NCI-H1105 (cell line): Measurements from ENCODE around the gene CHTF18.
"Not testable (repeated sequence)": the region's sequence is repeated elsewhere in the genome, so short reads cannot be mapped to it uniquely, and the experiment has no call there.

Source experiments
- DNase-seq: peaks from one replicate; lab custom pipeline; 2025; lab: John Stamatoyannopoulos, UW

CHTF18 gene

GRCh38 chr16:808085-808386, 19.6 kb downstream of the CHTF18 start:
- DNase-seq = no peak

- no peak for DNase-seq
Observed at GRCh38 chr16:813204-813915, 24.9 kb downstream of the CHTF18 start.

DNA sequence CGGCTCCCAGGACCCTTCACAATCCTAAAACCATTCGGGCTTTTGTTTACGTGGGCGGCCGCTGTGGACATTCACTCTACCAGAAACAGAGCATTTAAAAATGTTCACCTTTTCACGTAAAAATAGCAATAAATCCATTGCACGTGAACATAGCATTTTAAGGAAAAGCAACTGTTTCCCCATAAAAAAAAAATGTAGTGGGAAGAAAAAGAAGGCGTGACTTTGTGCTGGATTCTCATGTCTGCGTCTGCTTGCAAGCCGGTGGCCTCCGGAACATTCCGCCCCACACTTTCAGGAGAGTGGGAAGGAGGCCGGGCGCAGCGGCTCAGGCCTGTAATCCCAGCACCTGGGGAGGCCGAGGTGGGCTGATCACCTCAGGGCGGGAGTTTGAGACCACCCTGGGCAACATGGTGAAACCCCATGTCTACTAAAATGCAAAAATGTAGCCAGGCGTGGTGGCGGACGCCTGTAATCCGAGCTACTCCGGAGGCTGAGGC, 25.5 kb downstream of the CHTF18 start:
- no peak for DNase-seq

GRCh38 chr16:814974-815373, 26.6 kb downstream of the CHTF18 start:
- no peak for DNase-seq

DNA sequence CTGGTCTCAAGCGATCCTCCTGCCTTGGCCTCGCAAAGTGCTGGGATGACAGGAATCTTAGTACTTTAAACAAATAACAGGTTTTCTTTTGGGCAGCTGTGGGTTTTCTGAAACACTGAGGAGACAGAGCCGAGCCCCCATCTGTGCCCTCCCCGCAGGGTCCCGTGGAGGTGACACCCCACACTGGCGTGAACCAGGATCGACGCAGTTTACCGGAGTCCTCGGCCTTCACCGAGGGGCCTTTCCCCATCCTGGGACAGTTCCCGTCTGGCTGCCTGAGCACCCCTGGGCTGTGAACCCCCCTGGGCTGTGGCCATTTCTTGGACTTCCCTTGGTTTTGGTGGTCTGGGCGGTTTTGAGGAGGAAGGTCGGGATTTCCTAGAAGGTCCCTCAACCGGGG, 27.4 kb downstream of the CHTF18 start:
- no peak for DNase-seq

DNA sequence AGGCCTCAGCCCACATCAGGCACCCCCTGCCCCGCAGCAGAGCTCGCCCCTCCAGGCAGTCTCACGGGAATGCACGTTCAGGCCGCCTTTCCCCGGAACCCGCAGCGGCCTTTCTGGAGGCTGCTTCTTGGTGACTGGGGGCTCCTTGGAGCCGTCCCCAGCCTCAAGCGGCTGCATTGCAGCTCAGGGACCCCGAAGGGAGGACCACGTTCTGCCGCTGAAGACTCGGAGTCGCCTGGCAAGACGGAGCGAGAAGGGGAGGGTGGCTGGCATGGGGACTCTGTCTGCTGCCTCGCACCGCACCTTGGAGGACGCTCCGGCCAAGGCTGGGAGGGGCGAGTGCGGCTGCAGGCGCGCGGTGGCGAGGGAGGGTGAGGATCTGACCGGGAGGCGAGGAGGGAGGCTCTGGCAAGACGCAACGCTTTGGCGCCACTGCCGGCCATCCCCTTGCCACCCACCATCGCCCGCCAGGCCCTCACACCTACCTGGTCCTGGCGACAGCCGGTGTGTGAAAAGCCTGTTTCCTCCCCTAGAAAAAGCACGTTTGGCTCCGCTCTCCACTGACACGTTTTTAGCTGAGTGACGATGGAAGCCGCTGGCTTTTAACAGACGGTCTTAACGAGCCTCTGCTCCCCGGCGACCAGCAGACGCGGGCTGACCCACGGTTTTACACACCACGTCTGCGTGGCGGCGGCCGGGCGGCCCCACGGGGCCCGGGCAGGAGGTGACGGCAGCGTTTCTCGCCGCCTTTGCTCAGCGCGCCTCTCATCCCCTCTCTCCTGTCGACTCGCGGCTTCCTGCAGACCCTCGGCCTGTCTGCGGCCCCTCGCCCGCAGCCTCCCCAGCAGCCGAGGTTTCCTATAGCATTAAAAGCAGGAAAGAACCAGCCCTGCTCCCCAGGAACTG, 28.8 kb downstream of the CHTF18 start:
- no peak for DNase-seq

DNA sequence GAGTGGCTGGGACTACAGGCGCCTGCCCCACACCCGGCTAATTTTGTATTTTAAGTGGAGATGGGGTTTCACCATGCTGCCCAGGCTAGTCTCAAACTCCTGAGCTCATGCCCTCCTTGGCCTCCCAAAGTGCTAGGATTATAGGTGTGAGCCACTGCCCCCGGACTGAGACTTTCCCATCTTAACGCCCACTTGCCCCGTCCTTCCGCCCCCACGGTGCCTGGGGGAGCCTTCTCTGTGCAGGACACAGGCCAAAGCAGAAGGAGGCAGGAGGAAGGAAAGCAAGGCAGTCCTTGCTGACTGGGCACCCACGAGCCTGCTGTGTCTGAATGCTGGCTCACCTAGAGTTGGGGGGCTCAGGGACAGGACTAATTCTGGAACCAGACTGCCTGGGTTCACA, 29.7 kb downstream of the CHTF18 start:
- no peak for DNase-seq

- no peak for DNase-seq
Observed at GRCh38 chr16:818592-818991, 30.2 kb downstream of the CHTF18 start.

DNA sequence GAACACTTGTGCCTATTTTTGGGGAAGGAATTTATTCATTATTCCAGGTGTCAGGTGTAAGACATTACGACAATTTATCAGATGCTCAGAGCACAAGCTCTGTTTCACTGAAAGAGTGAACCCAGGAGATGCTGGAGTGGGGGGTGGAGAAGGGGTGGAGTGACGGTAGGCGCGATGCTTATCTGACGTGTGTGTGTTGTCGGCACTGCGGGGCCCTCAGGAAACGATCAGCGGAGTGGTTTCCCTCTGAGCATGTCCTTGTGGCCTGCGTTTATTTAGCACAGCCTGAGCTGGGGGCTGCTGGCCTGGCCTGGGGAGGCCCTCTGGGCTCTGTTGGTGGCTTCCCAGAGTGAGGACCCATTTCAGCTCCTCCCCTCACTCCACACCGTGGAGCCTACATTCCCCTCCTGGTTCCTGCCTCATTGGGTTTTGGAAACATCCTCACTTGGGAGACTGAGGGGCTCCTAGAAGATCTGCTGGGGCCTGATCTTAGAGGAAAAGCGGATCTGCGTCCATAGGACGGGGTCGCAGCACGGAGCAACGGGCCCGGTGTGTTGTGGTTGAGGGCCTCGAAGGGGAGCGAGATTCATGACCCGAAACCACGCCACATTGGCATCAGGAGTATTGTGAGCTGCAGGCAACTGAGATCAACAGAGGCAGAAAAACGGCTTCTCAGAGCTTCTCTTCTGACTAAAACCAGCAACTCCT, 31.1 kb downstream of the CHTF18 start:
- DNase-seq = no peak

DNA sequence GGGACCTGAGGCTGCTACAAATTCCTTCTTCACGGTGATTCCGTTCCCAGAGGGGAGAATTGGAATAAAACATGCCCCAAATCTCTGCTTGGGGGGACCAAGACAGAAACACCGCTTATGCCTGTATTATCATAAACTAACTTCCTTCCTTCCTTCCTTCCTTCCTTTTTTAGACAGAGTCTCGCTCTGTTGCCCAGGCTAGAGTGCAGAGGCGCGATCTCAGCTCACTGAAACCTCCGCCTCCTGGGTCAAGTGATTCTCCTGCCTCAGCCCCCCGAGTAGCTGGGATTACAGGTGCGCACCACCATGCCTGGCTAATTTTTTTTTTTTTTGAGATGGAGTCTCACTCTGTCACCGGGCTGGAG, 31.6 kb downstream of the CHTF18 start:
- DNase-seq = not testable (repeated sequence)

GRCh38 chr16:820748-821147, 32.3 kb downstream of the CHTF18 start:
- DNase-seq = no peak

GRCh38 chr16:821751-822150, 33.3 kb downstream of the CHTF18 start:
- DNase-seq = no peak

- DNase-seq = no peak
Observed at GRCh38 chr16:822174-822908, 33.9 kb downstream of the CHTF18 start.

GRCh38 chr16:822909-823297, 34.5 kb downstream of the CHTF18 start:
- no peak for DNase-seq

DNA sequence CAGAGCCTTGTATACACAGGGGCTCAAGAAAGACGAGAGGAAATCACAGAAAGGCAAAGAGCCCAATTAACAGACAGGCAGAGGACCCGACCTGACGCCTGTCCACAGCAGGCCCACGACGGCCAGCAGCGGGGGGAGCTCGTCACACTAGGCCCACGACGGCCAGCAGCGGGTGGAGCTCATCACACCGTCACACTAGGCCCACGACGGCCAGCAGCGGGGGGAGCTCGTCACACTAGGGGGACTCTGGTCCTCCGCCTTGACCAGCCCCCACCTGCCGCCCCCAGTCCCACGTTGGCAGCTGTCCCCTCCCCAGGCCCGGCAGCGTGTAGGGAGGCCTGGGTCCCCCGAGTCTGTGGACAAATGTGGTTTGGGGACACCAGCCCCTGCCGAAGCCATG, 35.8 kb downstream of the CHTF18 start:
- DNase-seq = no peak

- DNase-seq = no peak
Observed at GRCh38 chr16:824601-825000, 36.2 kb downstream of the CHTF18 start.

GRCh38 chr16:825341-826061, 37.1 kb downstream of the CHTF18 start:
- DNase-seq = no peak

- DNase-seq = no peak
Observed at GRCh38 chr16:827513-827912, 39.1 kb downstream of the CHTF18 start.

GRCh38 chr16:828891-829290, 40.5 kb downstream of the CHTF18 start:
- no peak for DNase-seq

GRCh38 chr16:830107-830870, 41.9 kb downstream of the CHTF18 start:
- no peak for DNase-seq
